Activated CD4-positive, alpha-beta T cell treated with anti-CD3 and anti-CD28 coated beads for 36 hours (primary cell): Measurements from ENCODE around the gene GOLIM4. TPM values are rescaled to one million over a fixed set of nuclear protein-coding genes. Genes with fewer than 3 reads are reported as not detected.
A peak's percentile ranks its signal among the peaks of the same experiment; 100 is the strongest.

Experiments
- ATAC-seq: fragments of 200-7000 bp; cut with Tn5 transposase; one replicate; pipeline ENCODE4 v1.10.0; 2021; ENCODE audit warnings: mild to moderate bottlenecking, moderate library complexity
- CTCF ChIA-PET: fragments of 350-600 bp; sonication (Branson Sonifier 250); formaldehyde crosslinking; loops from one replicate; lab custom pipeline; 2021; ENCODE audit warnings: antibody characterized with exemption; lab: Charles Lee
- POLR2A ChIA-PET: fragments of 350-600 bp; sonication (Branson Sonifier 250); formaldehyde crosslinking; loops from one replicate; lab custom pipeline; 2021; ENCODE audit warnings: antibody characterized with exemption, inconsistent platforms; lab: Charles Lee
- DNase-seq: peaks from one replicate; pipeline ENCODE4 v3.0.0-alpha.2; 2020
- H3K27ac Mint-ChIP-seq: one replicate; pipeline ENCODE4 v1.8.0; 2021; ENCODE audit warnings: mixed read lengths
- H3K27me3 Mint-ChIP-seq: one replicate; pipeline ENCODE4 v1.8.0; 2021; ENCODE audit warnings: mixed read lengths
- H3K36me3 Mint-ChIP-seq: one replicate; pipeline ENCODE4 v1.8.0; 2021; ENCODE audit warnings: low read depth, mixed read lengths
- H3K4me1 Mint-ChIP-seq: one replicate; pipeline ENCODE4 v1.8.0; 2021; ENCODE audit warnings: mixed read lengths
- H3K4me3 Mint-ChIP-seq: one replicate; pipeline ENCODE4 v1.8.0; 2021; ENCODE audit warnings: mild to moderate bottlenecking, moderate library complexity, mixed read lengths
- H3K9me3 Mint-ChIP-seq: one replicate; pipeline ENCODE4 v1.8.0; 2021; ENCODE audit warnings: low read depth, mixed read lengths
- intact Hi-C, 2 experiments: fragments of 100-400 bp; cut with DNase I in 1 of 2; cut with micrococcal nuclease in 1 of 2; formaldehyde crosslinking; loops; one replicate each; pipeline versions ENCODE4 v1.14.2 to v1.15.1; 2022 to 2024; cut with DNase I, micrococcal nuclease
- total RNA-seq, 2 experiments: library from RNA; stranded (reverse); gene quantifications; one replicate each; pipeline ENCODE4 v1.2.3, GENCODE V29; 2021

GOLIM4 gene
- total RNA-seq, 2 experiments from 2014 or later, result 3.2 to 4.1 TPM

GRCh38 chr3:168040607-168041208 is 55.0 kb downstream of the GOLIM4 start:
- Mint-ChIP-seq H3K9me3 (no peaks in the 10 kb centered on the region), H3K27me3 (no peaks in the 10 kb centered on the region), H3K36me3 (no peaks in the 10 kb centered on the region), H3K4me3 (no peak overlapping the region), H3K27ac (no peak overlapping the region), H3K4me1 (no peaks in the 10 kb centered on the region)
- ATAC-seq (peak; percentile 70), DNase-seq (peak; percentile 8)
- CTCF ChIA-PET, result interaction anchor here (0.7 to 2.9 kb wide), 8 partner anchors 9 to 125 kb away, joined by 3 to 22 read pairs (median 4); no protein-coding TSS in a partner anchor
- intact Hi-C loops, result loop anchor here (1.0 to 10.0 kb wide), 2 partner anchors 112 to 636 kb away; no protein-coding TSS in a partner anchor
- POLR2A ChIA-PET, result no interaction called here

GRCh38 chr3:168037020-168037419 is 58.7 kb downstream of the GOLIM4 start:
- POLR2A ChIA-PET, result no interaction called here
- H3K4me1 Mint-ChIP-seq, result no peaks in the 10 kb centered on the region
- H3K9me3 Mint-ChIP-seq, result no peaks in the 10 kb centered on the region
- no peak for ATAC-seq
- intact Hi-C loops, result loop anchor here in 1 of 2 experiments (2.0 kb wide), 1 partner anchor 54 kb away; no protein-coding TSS in a partner anchor
- H3K27me3 Mint-ChIP-seq, result no peaks in the 10 kb centered on the region
- CTCF ChIA-PET, result interaction anchor here (0.9 kb wide), 1 partner anchor 29 kb away, joined by 4 read pairs; no protein-coding TSS in a partner anchor
- DNase-seq, result no peak
- no peak overlapping the region for H3K4me3 Mint-ChIP-seq
- H3K36me3 Mint-ChIP-seq, result no peaks in the 10 kb centered on the region
- no peak overlapping the region for H3K27ac Mint-ChIP-seq

DNA sequence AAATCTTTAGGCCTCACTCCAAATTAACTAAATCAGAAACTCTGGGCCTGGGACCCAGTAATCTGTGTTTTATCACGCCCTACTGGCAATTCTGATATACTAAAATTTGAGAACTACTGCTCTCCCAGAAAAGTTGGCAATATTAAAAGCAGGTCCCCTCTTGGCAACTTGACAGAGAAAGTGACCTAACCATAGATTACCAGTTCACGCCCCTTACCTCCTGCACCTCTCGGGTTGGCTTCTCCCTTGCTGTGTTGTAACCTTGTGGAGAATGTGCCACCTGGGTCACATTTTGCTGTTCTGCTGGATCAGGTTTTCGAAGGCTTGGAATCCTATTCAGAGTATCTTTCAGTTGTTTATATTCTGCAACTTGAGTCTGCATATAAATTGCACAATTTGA is 59.1 kb downstream of the GOLIM4 start:
- H3K36me3 Mint-ChIP-seq, result no peaks in the 10 kb centered on the region
- no peak overlapping the region for H3K27ac Mint-ChIP-seq
- H3K27me3 Mint-ChIP-seq, result no peaks in the 10 kb centered on the region
- no peak for DNase-seq
- no peak overlapping the region for H3K4me3 Mint-ChIP-seq
- ATAC-seq, result no peak
- ChIA-PET POLR2A (no interaction called here), CTCF (interaction anchor here (0.9 kb wide), 1 partner anchor 29 kb away, joined by 4 read pairs; no protein-coding TSS in a partner anchor)
- no peaks in the 10 kb centered on the region for H3K4me1 Mint-ChIP-seq
- no peaks in the 10 kb centered on the region for H3K9me3 Mint-ChIP-seq
- intact Hi-C loops, result loop anchor here in 1 of 2 experiments (2.0 kb wide), 1 partner anchor 54 kb away; no protein-coding TSS in a partner anchor

GRCh38 chr3:168034152-168034928 is 61.4 kb downstream of the GOLIM4 start:
- H3K36me3 Mint-ChIP-seq, result no peaks in the 10 kb centered on the region
- intact Hi-C loops, result no loop called here
- ChIA-PET CTCF (no interaction called here), POLR2A (no interaction called here)
- H3K4me1 Mint-ChIP-seq, result no peaks in the 10 kb centered on the region
- H3K27ac Mint-ChIP-seq, result no peak overlapping the region
- DNase-seq (no peak), ATAC-seq (no peak)
- peaks cover 1% of the 10 kb centered on the region for H3K27me3 Mint-ChIP-seq
- no peak overlapping the region for H3K4me3 Mint-ChIP-seq
- no peaks in the 10 kb centered on the region for H3K9me3 Mint-ChIP-seq

GRCh38 chr3:168030577-168030976 is 65.1 kb downstream of the GOLIM4 start:
- Mint-ChIP-seq H3K36me3 (no peaks in the 10 kb centered on the region), H3K9me3 (no peaks in the 10 kb centered on the region), H3K27me3 (peaks cover 1% of the 10 kb centered on the region), H3K27ac (no peak overlapping the region), H3K4me1 (peaks cover 2% of the 10 kb centered on the region), H3K4me3 (no peak overlapping the region)
- intact Hi-C loops, result no loop called here
- POLR2A ChIA-PET, result no interaction called here
- CTCF ChIA-PET, result interaction anchor here (0.7 to 5.2 kb wide), 2 partner anchors 10 to 43 kb away, joined by 3 to 22 read pairs; no protein-coding TSS in a partner anchor
- DNase-seq (no peak), ATAC-seq (no peak)

- Mint-ChIP-seq H3K9me3 (no peaks in the 10 kb centered on the region), H3K4me3 (no peak overlapping the region), H3K27ac (no peak overlapping the region), H3K27me3 (peaks cover 1% of the 10 kb centered on the region), H3K4me1 (peaks cover 10% of the 10 kb centered on the region), H3K36me3 (no peaks in the 10 kb centered on the region)
- no peak for ATAC-seq
- DNase-seq, result no peak
- CTCF ChIA-PET, result interaction anchor here (0.6 to 5.2 kb wide), 3 partner anchors 11 to 65 kb away, joined by 4 to 22 read pairs (median 5); no protein-coding TSS in a partner anchor
- intact Hi-C loops, result no loop called here
- POLR2A ChIA-PET, result no interaction called here
These were observed 66.0 kb downstream of the GOLIM4 start for GRCh38 chr3:168029705-168030104.

- H3K27ac Mint-ChIP-seq, result no peak overlapping the region
- H3K9me3 Mint-ChIP-seq, result no peaks in the 10 kb centered on the region
- peaks cover 1% of the 10 kb centered on the region for H3K27me3 Mint-ChIP-seq
- no peak for DNase-seq
- H3K4me1 Mint-ChIP-seq, result peaks cover 17% of the 10 kb centered on the region
- ATAC-seq, result no peak
- H3K4me3 Mint-ChIP-seq, result no peak overlapping the region
- intact Hi-C loops, result no loop called here
- H3K36me3 Mint-ChIP-seq, result no peaks in the 10 kb centered on the region
- ChIA-PET POLR2A (no interaction called here), CTCF (interaction anchor here (2.4 to 5.2 kb wide), 2 partner anchors 13 to 19 kb away, joined by 5 to 22 read pairs; no protein-coding TSS in a partner anchor)
These were observed 67.6 kb downstream of the GOLIM4 start for GRCh38 chr3:168028086-168028485.

- Mint-ChIP-seq H3K4me1 (peaks cover 17% of the 10 kb centered on the region), H3K27ac (no peak overlapping the region), H3K27me3 (peaks cover 5% of the 10 kb centered on the region), H3K36me3 (no peaks in the 10 kb centered on the region), H3K4me3 (no peak overlapping the region), H3K9me3 (no peaks in the 10 kb centered on the region)
- intact Hi-C loops, result no loop called here
- ChIA-PET POLR2A (no interaction called here), CTCF (interaction anchor here (1.1 to 5.2 kb wide), 2 partner anchors 14 to 20 kb away, joined by 3 to 22 read pairs; no protein-coding TSS in a partner anchor)
- ATAC-seq (no peak), DNase-seq (no peak)
These were observed 69.0 kb downstream of the GOLIM4 start for GRCh38 chr3:168026764-168027163.

- Mint-ChIP-seq H3K36me3 (no peaks in the 10 kb centered on the region), H3K27ac (peak overlapping the region; percentile 78), H3K9me3 (no peaks in the 10 kb centered on the region), H3K4me1 (peaks cover 17% of the 10 kb centered on the region), H3K4me3 (peak overlapping the region; percentile 5), H3K27me3 (peaks cover 4% of the 10 kb centered on the region)
- DNase-seq (no peak), ATAC-seq (peak; percentile 52)
- POLR2A ChIA-PET, result no interaction called here
- intact Hi-C loops, result no loop called here
- CTCF ChIA-PET, result no interaction called here
These were observed 70.6 kb downstream of the GOLIM4 start for GRCh38 chr3:168025076-168025475.

DNA sequence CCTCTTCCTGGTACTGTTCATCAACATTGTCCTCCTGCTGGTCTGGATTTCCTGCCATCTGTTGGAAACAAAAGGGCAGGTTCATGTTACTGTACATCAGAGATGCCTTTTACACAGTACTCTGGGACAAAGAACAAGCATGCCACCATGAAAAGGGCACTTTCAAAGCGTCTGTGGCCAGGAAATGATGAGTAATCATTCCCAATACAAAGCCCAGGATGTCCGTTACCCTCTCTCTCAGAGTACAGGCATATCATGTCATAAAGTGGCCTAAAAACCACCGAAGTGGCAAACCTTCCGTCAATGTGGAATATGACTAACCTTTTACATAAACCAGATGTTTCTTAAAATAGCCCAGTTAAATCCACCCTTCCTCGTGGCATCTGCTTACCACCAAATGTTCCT is 71.2 kb downstream of the GOLIM4 start:
- ChIA-PET POLR2A (no interaction called here), CTCF (no interaction called here)
- H3K4me1 Mint-ChIP-seq, result peaks cover 17% of the 10 kb centered on the region
- H3K36me3 Mint-ChIP-seq, result no peaks in the 10 kb centered on the region
- H3K27me3 Mint-ChIP-seq, result peaks cover 4% of the 10 kb centered on the region
- ATAC-seq (peak; percentile 95), DNase-seq (peak; percentile 46)
- no peaks in the 10 kb centered on the region for H3K9me3 Mint-ChIP-seq
- peak overlapping the region; percentile 78 for H3K27ac Mint-ChIP-seq
- intact Hi-C loops, result no loop called here
- H3K4me3 Mint-ChIP-seq, result peak overlapping the region; percentile 5

- DNase-seq (no peak), ATAC-seq (no peak)
- ChIA-PET POLR2A (no interaction called here), CTCF (no interaction called here)
- Mint-ChIP-seq H3K27ac (no peak overlapping the region), H3K27me3 (peaks cover 4% of the 10 kb centered on the region), H3K4me1 (peaks cover 17% of the 10 kb centered on the region), H3K36me3 (no peaks in the 10 kb centered on the region), H3K4me3 (no peak overlapping the region), H3K9me3 (no peaks in the 10 kb centered on the region)
- intact Hi-C loops, result no loop called here
These were observed 73.8 kb downstream of the GOLIM4 start for GRCh38 chr3:168021737-168022450.
